Measurements from ENCODE around the gene NUBP1.
A peak's percentile ranks its signal among the peaks of the same experiment; 100 is the strongest.

DNA sequence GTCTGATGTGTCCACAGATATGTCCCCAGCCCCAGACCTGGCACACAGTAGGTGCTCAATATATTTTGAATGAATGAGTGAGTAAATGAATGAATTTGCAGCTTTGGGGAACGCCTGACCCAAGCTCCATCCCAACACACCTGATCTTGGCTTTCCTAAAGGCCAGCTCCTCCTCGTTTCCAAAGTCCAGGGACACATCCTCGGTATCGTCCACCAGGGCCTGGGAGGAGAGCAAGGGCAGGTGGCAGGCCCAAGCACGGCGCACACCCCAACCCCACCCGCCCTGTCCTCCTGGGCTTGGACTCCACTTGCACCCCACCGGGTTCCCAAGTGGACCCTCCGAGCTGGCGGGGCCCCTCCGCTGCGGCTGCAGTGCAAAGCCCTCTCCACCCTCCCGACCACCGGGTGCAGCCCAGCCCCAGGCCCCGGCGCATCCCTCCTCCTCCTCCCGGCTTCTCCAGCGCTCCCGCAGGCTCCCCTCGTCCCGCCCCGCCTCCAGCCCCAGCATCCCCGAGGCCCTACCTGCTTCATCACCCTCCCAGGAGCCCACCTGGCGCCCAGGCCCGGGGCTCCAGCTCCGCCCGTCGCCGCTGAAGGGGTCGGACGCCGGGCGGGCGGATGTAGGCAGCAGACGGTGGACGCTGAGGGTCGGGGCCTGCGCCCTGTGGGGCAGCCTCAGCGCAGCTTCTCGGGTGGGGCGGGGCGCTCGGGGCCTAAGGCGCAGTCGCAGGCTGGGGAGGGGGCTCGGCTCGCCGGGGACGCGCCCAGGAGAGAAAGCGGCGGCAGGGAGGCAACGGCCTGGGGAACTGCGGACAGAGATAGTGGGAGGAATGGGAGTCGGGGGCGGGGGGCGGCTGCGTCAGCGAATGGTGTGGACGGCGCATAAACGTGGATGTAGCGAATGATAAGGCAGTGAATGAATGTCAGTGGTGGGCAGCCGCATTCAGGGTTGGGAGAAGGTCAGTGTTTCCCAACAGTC lies 74.6 kb downstream of the NUBP1 start, which contains the start of gene TVP23A:
- TF ChIP-seq, protein P1, sequence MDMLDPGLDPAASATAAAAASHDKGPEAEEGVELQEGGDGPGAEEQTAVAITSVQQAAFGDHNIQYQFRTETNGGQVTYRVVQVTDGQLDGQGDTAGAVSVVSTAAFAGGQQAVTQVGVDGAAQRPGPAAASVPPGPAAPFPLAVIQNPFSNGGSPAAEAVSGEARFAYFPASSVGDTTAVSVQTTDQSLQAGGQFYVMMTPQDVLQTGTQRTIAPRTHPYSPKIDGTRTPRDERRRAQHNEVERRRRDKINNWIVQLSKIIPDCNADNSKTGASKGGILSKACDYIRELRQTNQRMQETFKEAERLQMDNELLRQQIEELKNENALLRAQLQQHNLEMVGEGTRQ (CRISPR knock-in tag; IDR thresholded peaks at IDR 0.05) = no peak
- TF ChIP-seq MAX (CRISPR knock-in tag; IDR thresholded peaks at IDR 0.05) (peak; percentile 49; the same call in 1 of the 2 replicates), CTCF (IDR thresholded peaks at IDR 0.05) (no peak), ZBTB43 (CRISPR knock-in tag; IDR thresholded peaks at IDR 0.05) (no peak), ESRRA (CRISPR knock-in tag; IDR thresholded peaks at IDR 0.05; ENCODE audit: borderline replicate concordance) (no peak), ZNF219 (CRISPR knock-in tag; IDR thresholded peaks at IDR 0.05; ENCODE audit: borderline replicate concordance) (no peak), FOXP1 (CRISPR knock-in tag; IDR thresholded peaks at IDR 0.05; ENCODE audit: borderline replicate concordance) (no peak)
- TF ChIP-seq, protein P2, sequence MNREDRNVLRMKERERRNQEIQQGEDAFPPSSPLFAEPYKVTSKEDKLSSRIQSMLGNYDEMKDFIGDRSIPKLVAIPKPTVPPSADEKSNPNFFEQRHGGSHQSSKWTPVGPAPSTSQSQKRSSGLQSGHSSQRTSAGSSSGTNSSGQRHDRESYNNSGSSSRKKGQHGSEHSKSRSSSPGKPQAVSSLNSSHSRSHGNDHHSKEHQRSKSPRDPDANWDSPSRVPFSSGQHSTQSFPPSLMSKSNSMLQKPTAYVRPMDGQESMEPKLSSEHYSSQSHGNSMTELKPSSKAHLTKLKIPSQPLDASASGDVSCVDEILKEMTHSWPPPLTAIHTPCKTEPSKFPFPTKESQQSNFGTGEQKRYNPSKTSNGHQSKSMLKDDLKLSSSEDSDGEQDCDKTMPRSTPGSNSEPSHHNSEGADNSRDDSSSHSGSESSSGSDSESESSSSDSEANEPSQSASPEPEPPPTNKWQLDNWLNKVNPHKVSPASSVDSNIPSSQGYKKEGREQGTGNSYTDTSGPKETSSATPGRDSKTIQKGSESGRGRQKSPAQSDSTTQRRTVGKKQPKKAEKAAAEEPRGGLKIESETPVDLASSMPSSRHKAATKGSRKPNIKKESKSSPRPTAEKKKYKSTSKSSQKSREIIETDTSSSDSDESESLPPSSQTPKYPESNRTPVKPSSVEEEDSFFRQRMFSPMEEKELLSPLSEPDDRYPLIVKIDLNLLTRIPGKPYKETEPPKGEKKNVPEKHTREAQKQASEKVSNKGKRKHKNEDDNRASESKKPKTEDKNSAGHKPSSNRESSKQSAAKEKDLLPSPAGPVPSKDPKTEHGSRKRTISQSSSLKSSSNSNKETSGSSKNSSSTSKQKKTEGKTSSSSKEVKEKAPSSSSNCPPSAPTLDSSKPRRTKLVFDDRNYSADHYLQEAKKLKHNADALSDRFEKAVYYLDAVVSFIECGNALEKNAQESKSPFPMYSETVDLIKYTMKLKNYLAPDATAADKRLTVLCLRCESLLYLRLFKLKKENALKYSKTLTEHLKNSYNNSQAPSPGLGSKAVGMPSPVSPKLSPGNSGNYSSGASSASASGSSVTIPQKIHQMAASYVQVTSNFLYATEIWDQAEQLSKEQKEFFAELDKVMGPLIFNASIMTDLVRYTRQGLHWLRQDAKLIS (CRISPR knock-in tag; IDR thresholded peaks at IDR 0.05; ENCODE audit: borderline replicate concordance) = no peak
